AG09319 (cell line): ENCODE data around the gene EYS.

Experiments
- DNase-seq: peaks from one replicate; pipeline ENCODE4 v3.0.0-alpha.2; 2010; ENCODE audit warnings: low read depth; ENCODE audit errors: extremely low read depth
- TF ChIP-seq, protein P1 (sequence below): IDR thresholded peaks from 2 replicates; pipeline ENCODE4 v1.5.1; 2011; ENCODE audit warnings: low read depth, mild to moderate bottlenecking, inconsistent platforms, low read length, moderate library complexity

EYS gene

DNA sequence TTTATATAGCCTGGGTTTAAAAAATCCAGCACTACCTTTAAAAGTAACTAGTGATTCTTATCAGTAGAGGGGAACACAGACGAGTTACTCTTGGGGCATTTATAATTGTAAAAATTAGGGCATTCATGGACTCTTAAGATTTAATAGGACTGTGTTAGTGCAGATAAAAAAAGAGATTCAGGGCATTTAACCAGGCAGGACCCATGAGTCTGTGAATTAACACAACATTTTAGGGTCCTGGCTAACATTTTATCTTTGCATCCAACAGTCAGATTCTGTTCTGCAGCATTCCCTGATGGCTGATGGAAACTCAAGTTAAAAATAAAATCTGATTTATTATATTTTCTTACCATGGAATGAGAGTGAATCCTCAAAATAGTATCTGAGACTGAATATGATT is 1297.1 kb downstream of the EYS start:
- TF ChIP-seq, protein P1, sequence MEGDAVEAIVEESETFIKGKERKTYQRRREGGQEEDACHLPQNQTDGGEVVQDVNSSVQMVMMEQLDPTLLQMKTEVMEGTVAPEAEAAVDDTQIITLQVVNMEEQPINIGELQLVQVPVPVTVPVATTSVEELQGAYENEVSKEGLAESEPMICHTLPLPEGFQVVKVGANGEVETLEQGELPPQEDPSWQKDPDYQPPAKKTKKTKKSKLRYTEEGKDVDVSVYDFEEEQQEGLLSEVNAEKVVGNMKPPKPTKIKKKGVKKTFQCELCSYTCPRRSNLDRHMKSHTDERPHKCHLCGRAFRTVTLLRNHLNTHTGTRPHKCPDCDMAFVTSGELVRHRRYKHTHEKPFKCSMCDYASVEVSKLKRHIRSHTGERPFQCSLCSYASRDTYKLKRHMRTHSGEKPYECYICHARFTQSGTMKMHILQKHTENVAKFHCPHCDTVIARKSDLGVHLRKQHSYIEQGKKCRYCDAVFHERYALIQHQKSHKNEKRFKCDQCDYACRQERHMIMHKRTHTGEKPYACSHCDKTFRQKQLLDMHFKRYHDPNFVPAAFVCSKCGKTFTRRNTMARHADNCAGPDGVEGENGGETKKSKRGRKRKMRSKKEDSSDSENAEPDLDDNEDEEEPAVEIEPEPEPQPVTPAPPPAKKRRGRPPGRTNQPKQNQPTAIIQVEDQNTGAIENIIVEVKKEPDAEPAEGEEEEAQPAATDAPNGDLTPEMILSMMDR: no peak
- no peak for DNase-seq

DNA sequence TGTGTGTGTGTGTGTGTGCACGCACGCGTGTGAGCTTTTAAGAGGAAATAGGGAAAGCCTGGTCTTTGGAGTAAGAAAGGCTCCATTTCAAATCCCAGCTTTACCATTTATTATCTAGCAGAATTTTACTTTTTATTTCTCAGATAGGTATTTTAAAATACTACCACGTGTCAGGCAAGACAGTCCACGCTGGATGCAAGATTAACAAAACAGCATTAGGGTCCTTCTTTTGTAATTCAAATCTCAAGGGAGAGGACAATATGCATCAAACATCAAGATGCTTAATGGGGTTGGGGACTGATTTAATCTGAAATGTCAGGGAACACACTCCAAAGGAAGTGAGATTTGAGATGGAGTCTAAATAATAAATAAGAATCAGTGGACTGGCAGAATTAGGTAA is 1302.6 kb downstream of the EYS start:
- TF ChIP-seq, protein P1: no peak
- DNase-seq: no peak

DNA sequence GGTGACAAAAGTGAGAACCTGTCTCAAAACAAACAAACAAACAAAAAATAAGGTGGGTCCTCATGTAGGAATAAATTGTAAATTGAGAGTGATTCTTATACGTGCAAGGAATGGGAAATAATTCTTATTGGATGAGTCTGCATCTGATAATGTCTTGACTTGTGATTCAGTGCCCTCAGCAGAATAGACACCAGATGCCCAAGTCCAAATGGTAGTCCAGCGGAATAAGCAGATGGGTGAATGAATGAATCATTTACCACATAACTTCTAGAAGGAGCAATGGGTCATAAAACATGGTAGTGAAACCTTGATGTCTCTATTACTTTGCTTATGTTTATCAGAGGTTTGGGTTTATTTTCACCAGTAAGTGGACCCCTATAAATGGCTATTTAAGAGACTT is 1323.7 kb downstream of the EYS start:
- DNase-seq: no peak
- TF ChIP-seq, protein P1: no peak

DNA sequence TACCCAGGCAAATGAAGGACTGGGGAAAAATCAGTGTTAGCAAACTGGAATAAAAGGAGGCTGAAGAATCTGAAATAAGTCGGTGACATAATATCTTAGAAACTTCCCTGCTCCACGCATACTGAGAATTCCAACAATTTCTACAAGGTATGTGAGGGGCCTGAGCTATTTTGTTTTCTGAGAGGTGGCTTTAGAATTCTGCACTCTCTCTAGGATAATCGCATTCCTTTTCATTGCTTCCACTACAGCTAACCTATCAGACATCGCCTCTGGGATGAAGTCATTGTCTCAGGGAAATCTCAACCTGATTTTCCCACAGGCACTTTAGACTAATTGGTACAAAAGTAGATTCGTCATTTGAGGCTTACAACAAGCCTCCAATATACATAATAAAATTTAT is 1330.6 kb downstream of the EYS start:
- no peak for DNase-seq
- TF ChIP-seq, protein P1: no peak

DNA sequence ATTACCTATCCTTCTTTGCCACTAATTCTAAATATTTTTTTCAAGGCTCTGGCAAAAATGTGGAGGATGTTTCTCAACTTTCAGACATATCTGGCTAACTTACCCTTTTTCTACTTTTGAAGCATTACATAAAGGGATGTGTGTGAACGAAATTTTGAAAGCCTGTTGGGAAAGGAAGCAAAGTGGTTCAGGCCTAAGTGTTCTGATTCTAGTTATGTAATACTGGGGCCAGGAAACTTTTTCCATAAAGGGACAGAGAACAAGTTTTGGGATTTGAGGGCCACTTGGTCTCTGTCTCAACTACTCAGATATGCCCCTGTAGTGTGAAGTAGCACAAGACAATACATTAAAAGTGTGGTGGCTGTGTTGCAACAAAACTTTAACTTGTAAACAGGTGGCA is 1349.6 kb downstream of the EYS start:
- TF ChIP-seq, protein P1: no peak
- DNase-seq: no peak

DNA sequence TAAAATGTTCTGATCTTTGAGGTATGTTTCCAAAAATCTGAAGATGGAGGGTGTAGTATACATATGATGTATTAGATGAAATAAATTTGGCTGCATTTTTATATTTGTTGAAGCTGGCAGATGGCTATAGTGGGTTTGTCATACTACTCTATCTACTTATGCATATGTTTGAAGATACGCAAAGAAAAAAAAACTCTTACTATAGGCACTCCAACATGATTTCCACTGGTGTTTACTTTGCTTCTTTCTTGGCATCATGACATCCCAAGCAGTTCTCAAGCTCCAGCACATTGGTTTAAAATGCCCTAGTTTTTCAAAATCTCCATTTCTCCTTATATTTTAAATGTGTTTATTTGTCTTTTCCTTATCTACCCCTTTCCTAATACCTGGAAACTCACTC is 1359.6 kb downstream of the EYS start:
- TF ChIP-seq, protein P1: no peak

DNA sequence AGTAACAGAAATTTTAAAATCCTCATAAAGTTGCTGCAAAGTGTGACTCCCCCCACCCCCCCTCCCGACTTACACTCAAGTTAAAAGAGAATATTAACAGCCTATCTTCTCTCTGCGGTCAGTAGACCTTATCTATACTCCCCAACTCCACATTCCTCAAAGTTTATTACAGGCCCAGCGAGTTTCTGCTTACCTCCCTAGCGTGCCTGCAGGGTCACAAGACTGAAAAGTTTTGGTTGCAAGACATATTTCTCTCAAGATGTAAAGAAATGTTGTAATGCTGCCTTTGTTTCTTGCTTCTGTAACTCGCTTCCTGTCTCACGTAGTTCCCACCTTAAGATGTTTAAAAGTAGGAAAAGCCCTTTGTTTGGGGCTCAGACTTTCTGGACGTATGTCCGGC is 1371.8 kb downstream of the EYS start:
- DNase-seq: no peak
- TF ChIP-seq, protein P1: no peak

More for the DNA sequence above, 1359.6 kb downstream of the EYS start:
- no peak for DNase-seq
